ENCODE data around the gene HSPA14.
"Not testable (repeated sequence)": the region's sequence is repeated elsewhere in the genome, so short reads cannot be mapped to it uniquely, and the experiment has no call there.

The HSPA14 gene

DNA sequence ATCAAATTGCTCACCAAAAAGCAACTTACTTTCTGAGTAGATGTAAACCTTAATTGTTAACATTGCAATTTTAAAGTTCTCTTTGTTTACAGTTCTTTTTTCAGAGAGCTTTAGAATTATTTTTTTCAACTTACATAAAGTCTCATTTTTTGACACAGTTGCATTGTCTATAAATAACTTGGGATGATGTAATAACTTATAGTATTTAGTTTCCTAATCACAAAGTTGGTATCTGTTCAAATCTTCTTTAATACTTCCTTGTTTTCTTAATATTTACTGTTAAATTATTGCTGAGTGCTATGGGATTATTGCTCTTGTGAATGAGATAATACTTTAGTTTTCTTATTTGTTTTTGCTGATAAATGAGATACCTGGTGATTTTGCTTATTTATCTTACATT is 21.7 kb downstream of the HSPA14 start:
- no peak for DNase-seq (ENCODE audit: low read depth, low spot score)
- ChIA-PET POLR2A (interaction anchor here (1.0 kb wide), 1 partner anchor 22 kb away, joined by 3 read pairs; the partner anchor contains the start of genes CDNF, HSPA14 and MSANTD7), CTCF (interaction anchor here (1.4 kb wide), 1 partner anchor 246 kb away, joined by 3 read pairs; no protein-coding TSS in a partner anchor)
- no peak overlapping the region for H3K4me3 ChIP-seq (ENCODE audit: low read depth, low read length)
- TF ChIP-seq, protein P1, sequence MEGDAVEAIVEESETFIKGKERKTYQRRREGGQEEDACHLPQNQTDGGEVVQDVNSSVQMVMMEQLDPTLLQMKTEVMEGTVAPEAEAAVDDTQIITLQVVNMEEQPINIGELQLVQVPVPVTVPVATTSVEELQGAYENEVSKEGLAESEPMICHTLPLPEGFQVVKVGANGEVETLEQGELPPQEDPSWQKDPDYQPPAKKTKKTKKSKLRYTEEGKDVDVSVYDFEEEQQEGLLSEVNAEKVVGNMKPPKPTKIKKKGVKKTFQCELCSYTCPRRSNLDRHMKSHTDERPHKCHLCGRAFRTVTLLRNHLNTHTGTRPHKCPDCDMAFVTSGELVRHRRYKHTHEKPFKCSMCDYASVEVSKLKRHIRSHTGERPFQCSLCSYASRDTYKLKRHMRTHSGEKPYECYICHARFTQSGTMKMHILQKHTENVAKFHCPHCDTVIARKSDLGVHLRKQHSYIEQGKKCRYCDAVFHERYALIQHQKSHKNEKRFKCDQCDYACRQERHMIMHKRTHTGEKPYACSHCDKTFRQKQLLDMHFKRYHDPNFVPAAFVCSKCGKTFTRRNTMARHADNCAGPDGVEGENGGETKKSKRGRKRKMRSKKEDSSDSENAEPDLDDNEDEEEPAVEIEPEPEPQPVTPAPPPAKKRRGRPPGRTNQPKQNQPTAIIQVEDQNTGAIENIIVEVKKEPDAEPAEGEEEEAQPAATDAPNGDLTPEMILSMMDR (IDR thresholded peaks at IDR 0.05; ENCODE audit: insufficient read depth, low read length, missing control alignments), result no peak

DNA sequence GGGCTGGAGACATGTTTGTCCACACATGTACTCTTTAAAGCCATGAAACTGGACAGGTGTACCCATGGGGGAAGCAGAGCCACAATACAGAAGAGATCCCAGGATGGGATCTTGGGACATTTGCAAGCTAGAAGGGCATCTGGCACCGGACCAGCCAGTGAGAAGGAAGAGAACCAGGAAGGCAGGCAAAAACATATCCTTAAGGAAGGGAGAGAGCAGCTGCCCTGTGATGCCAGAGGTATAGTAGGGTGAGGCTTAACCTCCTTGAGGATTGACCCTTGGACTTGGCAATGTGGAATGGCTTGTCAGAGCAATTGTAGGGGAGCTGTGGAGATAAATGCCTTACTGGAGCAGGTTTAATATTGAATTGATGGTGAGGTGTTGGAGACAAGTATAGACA is 22.7 kb downstream of the HSPA14 start:
- no peak overlapping the region for H3K4me3 ChIP-seq (ENCODE audit: low read depth, low read length)
- POLR2A ChIA-PET, result no interaction called here
- DNase-seq (ENCODE audit: low read depth, low spot score), result no peak
- CTCF ChIA-PET, result no interaction called here
- TF ChIP-seq, protein P1 (IDR thresholded peaks at IDR 0.05; ENCODE audit: insufficient read depth, low read length, missing control alignments), result no peak

DNA sequence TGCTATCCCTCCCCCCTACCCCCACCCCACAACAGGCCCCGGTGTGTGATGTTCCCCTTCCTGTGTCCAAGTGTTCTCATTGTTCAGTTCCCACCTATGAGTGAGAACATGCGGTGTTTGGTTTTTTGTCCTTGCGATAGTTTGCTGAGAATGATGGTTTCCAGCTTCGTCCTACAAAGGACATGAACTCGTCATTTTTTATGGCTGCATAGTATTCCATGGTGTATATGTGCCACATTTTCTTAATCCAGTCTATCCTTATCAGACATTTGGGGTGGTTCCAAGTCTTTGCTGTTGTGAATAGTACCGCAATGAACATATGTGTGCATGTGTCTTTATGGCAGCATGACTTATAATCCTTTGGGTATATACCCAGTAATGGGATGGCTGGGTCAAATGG is 26.4 kb downstream of the HSPA14 start:
- H3K4me3 ChIP-seq (ENCODE audit: low read depth, low read length); CTCF ChIA-PET; DNase-seq (ENCODE audit: low read depth, low spot score); POLR2A ChIA-PET: not testable (repeated sequence)

DNA sequence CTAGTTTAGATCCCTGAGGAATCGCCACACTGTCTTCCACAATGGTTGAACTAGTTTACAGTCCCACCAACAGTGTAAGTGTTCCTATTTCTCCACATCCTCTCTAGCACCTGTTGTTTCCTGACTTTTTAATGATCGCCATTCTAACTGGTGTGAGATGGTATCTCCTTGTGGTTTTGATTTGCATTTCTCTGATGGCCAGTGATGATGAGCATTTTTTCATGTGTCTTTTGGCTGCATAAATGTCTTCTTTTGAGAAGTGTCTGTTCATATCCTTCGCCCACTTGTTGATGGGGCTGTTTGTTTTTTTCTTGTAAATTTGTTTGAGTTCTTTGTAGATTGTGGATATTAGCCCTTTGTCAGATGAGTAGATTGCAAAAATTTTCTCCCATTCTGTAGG is 26.8 kb downstream of the HSPA14 start:
- CTCF ChIA-PET; H3K4me3 ChIP-seq (ENCODE audit: low read depth, low read length); POLR2A ChIA-PET; DNase-seq (ENCODE audit: low read depth, low spot score): not testable (repeated sequence)

DNA sequence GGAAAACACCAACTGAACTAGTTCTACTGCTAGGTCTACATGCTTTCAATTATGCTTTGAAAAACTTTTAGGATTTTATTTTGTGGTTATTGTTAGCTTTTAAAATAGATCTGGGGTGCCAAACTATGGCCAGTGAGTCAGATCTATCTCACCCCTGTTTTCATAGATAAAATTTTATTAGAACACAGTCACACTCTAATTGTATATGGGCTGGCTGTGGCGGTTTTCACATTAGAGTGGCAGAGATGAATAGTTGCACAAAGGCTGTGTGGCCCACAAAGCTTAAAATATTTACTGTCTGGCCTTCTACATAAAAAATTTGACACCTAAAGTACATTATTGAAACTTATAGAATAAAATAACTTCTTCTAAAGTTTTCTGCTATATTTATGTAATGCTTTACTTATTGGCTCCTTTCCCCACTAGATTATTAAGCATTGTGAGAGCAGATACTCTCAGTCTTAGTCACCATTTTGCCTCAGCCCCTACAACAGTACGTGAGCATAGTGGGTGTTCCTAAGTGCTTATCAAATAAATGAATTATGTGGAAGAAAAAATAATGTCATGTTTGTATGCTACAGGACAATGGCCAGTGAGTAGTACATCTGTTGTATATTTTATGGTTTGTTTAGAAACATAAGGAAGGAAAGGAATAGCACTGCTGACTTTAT is 35.1 kb downstream of the HSPA14 start:
- CTCF ChIA-PET, result interaction anchor here (1.4 to 1.7 kb wide), 2 partner anchors 28 to 338 kb away, joined by 3 to 4 read pairs; no protein-coding TSS in a partner anchor
- POLR2A ChIA-PET, result interaction anchor here (0.5 kb wide), 2 partner anchors 312 to 873 kb away, joined by 3 read pairs; no protein-coding TSS in a partner anchor
- TF ChIP-seq, protein P1 (IDR thresholded peaks at IDR 0.05; ENCODE audit: insufficient read depth, low read length, missing control alignments), result no peak
- no peak for DNase-seq (ENCODE audit: low read depth, low spot score)
- H3K4me3 ChIP-seq (ENCODE audit: low read depth, low read length), result no peak overlapping the region

DNA sequence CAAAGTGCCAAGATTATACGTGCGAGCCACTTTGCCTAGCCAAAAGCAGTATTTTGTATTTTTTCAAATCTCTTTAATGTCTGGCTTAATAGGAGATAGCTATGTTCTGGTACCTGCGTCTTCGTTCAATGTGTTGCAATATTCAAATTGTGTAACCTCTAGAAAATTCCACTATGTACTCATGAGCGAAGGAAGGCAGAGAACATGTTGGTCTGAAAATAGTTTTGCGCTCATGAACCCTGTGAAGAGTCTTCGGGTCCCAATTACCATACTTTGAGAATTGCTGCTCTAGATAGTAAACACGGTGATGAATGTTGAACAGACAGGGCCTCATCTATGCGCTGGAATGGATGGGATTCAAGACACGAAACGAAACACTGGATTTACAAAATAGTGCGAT is 37.8 kb downstream of the HSPA14 start:
- H3K4me3 ChIP-seq (ENCODE audit: low read depth, low read length), result no peak overlapping the region
- ChIA-PET POLR2A (no interaction called here), CTCF (no interaction called here)
- TF ChIP-seq, protein P1 (IDR thresholded peaks at IDR 0.05; ENCODE audit: insufficient read depth, low read length, missing control alignments), result no peak
- DNase-seq (ENCODE audit: low read depth, low spot score), result no peak

DNA sequence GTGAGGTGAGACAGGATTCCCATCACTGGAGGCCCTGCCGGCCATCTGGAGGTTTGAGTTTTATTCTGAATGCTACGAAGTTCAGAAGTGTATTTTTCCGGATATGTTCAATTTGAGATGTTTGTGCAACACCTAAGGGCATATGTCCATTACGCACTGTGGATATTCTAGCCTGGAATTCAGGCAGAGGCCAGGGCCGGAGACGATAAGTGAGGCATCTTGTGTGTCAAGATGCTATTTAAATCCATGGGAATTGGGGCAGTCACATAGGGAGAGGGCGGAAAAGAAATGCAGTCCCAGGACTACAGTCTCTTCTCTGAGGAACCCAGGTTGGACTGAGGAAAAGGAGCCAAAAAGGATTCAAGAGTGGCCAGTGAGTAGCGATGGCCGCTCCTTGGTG is 38.7 kb downstream of the HSPA14 start:
- ChIA-PET POLR2A (no interaction called here), CTCF (no interaction called here)
- TF ChIP-seq, protein P1 (IDR thresholded peaks at IDR 0.05; ENCODE audit: insufficient read depth, low read length, missing control alignments), result no peak
- peak overlapping the region; percentile 2; the same call in 1 of the 2 replicates for H3K4me3 ChIP-seq (ENCODE audit: low read depth, low read length)
- DNase-seq (ENCODE audit: low read depth, low spot score), result no peak
